Adipose tissue (tissue), 3 donors: ENCODE measurements around the gene PARP15. TPM values are rescaled to one million over a fixed set of nuclear protein-coding genes. Genes with fewer than 3 reads are reported as not detected.
"Not testable (repeated sequence)": the region's sequence is repeated elsewhere in the genome, so short reads cannot be mapped to it uniquely, and the experiment has no call there.

Source experiments
- H3K27ac ChIP-seq: one replicate; pipeline ENCODE4 v1.5.1; 2013; ENCODE audit warnings: low read depth, low read length
- WGBS, 3 donors: extraction: QIAGEN DNeasy Blood & Tissue Kit; methylation state at CpG; one replicate each; pipeline ENCODE4 v1.1.7; 2013; 5-methylcytosine and 5-hydroxymethylcytosine counted together
- polyA plus RNA-seq, 3 donors: library from polyadenylated mRNA; stranded (reverse); fragments of 200-250 nt; gene quantifications; one replicate each; pipeline ENCODE4 v1.2.3, GENCODE V29; 2013
- donor health status: healthy with polysubstance abuse.
- donor health status: Bipolar disorder and iron deficiency.
- donor health status: healthy.

Gene PARP15
- polyA plus RNA-seq, 3 donors: 0.61 to 1.2 (median 0.79) TPM

DNA sequence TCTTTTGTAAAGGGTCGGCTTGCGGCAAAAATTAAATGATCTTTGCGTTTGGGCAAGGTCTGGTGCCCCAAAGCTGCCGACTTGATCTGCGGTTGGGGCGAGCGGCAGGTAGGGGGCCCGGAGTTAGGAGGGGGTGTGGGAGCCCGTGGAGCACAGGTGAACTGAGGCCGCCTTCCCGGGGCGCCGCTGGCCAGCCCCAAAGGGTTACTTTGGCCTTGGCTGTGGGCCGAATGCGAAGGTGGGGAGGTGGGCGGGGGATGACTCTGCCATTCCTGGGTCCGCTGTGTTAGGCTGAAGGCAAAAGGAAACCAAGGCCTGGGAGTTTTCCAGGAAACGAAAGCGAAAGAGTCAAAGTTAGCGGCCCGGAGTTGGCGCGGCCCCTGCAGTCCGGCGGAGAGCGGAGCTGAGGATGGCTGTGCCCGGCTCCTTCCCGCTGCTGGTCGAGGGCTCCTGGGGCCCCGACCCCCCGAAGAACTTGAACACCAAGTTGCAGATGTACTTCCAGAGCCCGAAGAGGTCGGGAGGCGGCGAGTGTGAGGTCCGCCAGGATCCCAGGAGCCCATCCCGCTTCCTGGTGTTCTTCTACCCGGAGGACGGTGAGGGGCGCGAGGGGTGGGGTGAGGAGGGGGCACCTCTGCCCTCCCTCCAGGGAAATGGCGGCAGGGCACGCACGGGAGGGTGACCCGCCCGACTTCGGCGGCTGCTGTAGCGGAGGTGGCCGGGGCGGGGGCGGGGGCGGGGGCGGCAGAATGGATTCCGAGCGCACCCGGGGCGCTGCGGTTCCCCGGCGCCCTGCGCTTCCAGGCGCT lies 103.2 kb downstream of the PARP15 start, which contains the start of gene PARP14:
Gene PARP14 (plus strand): TSS at position 365 of the 809 bp plus-strand sequence. CDS start 45 bp downstream, at position 410.
- peak within 1 kb of the TSS; percentile 70 for H3K27ac ChIP-seq
- 0 to 1% (median 0%) methylated on average over 60 to 63 of the region's 63 CpGs for WGBS, 3 donors

DNA sequence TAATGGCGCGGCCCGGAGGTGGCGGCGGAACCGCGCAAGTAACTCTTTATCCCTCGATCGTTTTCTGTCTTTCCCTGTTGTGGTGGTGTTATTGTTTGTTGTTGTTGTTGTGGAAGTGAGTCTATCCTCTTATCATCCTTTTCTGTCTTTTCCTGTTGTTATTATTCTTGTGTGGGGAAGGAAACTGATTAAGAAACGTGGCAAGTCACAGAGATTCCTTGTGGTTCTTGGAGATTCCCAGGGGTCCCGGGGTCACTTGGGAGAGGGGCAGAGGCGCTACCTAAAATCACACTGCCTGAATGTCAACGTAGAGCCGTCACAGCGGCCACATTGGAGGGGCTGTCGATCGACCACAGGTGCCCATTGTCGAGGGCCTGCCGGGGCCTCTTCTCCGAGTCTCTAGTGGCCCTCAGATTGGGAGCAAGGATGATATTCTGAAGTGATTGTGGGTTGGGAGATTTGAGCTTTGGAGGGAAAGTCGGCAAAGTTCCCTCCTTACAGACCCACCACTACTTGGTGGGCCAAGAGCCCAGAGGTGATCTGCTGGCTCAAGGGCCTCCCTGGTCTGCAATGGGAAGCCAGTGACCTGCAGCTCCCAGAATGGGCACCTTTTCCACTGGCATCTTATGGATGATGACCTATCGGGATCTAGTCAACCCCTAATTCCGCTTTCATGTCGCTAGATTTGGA lies 104.0 kb downstream of the PARP15 start:
- H3K27ac ChIP-seq: no peak overlapping the region
- 17 to 32% (median 17%) methylated on average over 20 to 24 of the region's 24 CpGs for WGBS, 3 donors

DNA sequence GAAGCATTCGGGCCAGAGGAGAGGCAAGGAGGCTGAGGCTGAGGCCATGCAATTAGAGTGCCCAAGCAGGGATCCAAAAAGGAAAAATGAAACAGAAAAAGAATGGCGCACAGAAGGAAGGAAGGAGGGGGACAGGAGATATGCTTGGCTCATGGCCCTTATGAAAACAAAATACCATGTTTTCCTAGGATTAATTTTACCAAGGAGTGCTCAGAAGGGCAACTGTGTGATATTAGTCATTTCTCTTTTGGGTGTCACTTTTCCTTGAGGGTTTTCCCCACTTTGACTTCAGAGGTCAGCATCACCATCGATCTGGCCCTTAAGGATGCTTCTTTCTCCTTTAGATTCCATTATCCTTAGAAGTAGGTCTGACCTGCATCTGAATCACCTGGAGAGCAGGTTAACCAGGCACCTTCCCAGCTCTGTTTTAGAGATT lies 104.5 kb downstream of the PARP15 start:
- WGBS, 3 donors: 52 to 90% (median 59%) methylated on average over 3 of the region's 3 CpGs
- no peak overlapping the region for H3K27ac ChIP-seq

DNA sequence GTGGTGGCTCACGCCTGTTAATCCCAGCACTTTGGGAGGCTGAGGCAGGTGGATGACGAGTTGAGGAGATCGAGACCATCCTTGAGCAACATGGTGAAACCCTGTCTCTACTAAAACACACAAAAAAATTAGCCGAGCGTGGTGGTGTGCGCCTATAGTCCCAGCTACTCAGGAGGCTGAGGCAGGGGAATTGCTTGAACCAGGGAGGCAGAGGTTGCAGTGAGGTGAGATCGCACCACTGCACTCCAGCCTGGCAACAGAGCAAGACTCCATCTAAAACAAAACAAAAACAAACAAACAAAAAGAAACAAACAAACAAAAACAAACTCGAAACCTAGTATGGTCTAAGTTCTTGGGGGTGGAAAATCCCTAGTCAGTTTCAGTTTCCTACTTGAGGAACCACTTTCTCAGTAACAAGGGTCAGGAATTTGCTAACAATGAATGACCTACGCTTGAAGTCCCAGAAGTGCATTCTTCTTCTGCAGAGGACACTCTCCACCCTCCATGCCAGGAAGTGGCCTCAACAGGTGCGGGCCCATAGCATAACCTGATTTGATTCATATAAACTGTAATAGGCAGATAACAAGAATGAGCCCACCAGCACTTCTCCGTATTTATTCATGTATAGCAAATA lies 105.4 kb downstream of the PARP15 start:
- WGBS, 3 donors: 79 to 93% (median 81%) methylated on average over 11 of the region's 11 CpGs

DNA sequence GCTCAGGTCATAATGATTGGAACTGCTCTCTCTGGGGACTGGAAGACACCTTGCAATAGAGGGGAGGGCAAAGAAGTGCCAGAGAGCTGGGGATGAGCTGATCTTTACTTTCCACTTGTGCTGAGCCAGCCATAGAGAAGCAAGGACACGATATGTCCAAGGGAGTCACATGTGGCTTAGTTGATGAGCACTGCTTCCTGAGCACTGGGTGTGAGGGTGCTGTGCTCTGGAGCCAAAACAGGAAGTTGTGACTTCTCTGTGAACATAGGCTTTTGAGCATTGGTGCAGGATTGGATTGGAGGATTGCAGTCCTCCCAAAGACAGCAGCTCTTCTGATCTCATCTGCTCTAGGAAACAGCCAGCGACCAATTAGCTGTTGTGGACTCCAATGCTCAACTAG lies 109.8 kb downstream of the PARP15 start:
- H3K27ac ChIP-seq: no peak overlapping the region
- 78 to 94% (median 81%) methylated on average over 2 of the region's 2 CpGs for WGBS, 3 donors

More for the DNA sequence above, 105.4 kb downstream of the PARP15 start:
- H3K27ac ChIP-seq: not testable (repeated sequence)

Other genes starting within 250 kb of the PARP15 start
- 10 to 100 TPM; 12.7 to 41.5 (median 21.1) TPM for gene MIX23, start 194.4 kb upstream of the PARP15 start, polyA plus RNA-seq
- 10 to 100 TPM; 43.2 to 59.4 (median 51.5) TPM for gene FAM162A, start 193.5 kb upstream of the PARP15 start, polyA plus RNA-seq
- 1 to 10 TPM; 1.6 to 2.4 (median 1.7) TPM for gene WDR5B, start 161.6 kb upstream of the PARP15 start, polyA plus RNA-seq
- gene KPNA1, start 62.7 kb upstream of the PARP15 start, polyA plus RNA-seq: 10 to 100 TPM in 2 of 3 donors, 1 to 10 TPM in 1; 7.0 to 19.9 (median 10.7) TPM
- 10 to 100 TPM; 15.7 to 32.6 (median 19.2) TPM for gene PARP9, start 13.3 kb upstream of the PARP15 start, polyA plus RNA-seq
- 10 to 100 TPM in 2 of 3 donors, 1 to 10 TPM in 1; 9.6 to 11.8 (median 11.4) TPM for gene DTX3L, start 13.3 kb upstream of the PARP15 start, polyA plus RNA-seq
- 10 to 100 TPM in 1 of 3 donors, 1 to 10 TPM in 2; 4.3 to 14.3 (median 9.4) TPM for gene PARP14, start 103.2 kb downstream of the PARP15 start, polyA plus RNA-seq
- 1 to 10 TPM; 3.0 to 9.1 (median 3.7) TPM for gene HSPBAP1, start 216.2 kb downstream of the PARP15 start, polyA plus RNA-seq
- 10 to 100 TPM in 1 of 3 donors, 1 to 10 TPM in 2; 3.8 to 10.5 (median 7.3) TPM for gene SLC49A4, start 217.4 kb downstream of the PARP15 start, polyA plus RNA-seq